Calu3 (cell line): ENCODE results near the gene OSBP2. TPM values are rescaled to one million over a fixed set of nuclear protein-coding genes. Genes with fewer than 3 reads are reported as not detected.

ENCODE experiments used
- BruUV-seq: library from RNA; stranded (reverse); fragments of 400-500 nt; replicated peaks from 2 replicates; lab custom pipeline; 2021; lab: Mats Ljungman, UMichigan
- CTCF ChIA-PET: fragments of 300-600 bp; sonication (Branson Sonifier 250); formaldehyde crosslinking; loops from one replicate; lab custom pipeline; 2022; ENCODE audit warnings: antibody characterized with exemption; lab: Charles Lee
- DNase-seq: peaks from one replicate; pipeline ENCODE4 v3.0.0; 2022
- H3K27ac Mint-ChIP-seq: one replicate; pipeline ENCODE4 v1.8.0; 2022; ENCODE audit warnings: mixed read lengths; ENCODE audit not compliant: unreplicated experiment
- H3K27me3 Mint-ChIP-seq: one replicate; pipeline ENCODE4 v1.8.0; 2022; ENCODE audit warnings: mixed read lengths; ENCODE audit not compliant: unreplicated experiment
- H3K36me3 Mint-ChIP-seq: one replicate; pipeline ENCODE4 v1.8.0; 2022; ENCODE audit warnings: mild to moderate bottlenecking, moderate library complexity, mixed read lengths; ENCODE audit not compliant: insufficient read depth, unreplicated experiment
- H3K4me1 Mint-ChIP-seq: one replicate; pipeline ENCODE4 v1.8.0; 2022; ENCODE audit warnings: mild to moderate bottlenecking, low read depth, mixed read lengths; ENCODE audit not compliant: unreplicated experiment
- H3K4me3 Mint-ChIP-seq: one replicate; pipeline ENCODE4 v1.8.0; 2022; ENCODE audit warnings: mild to moderate bottlenecking, low read depth, moderate library complexity, mixed read lengths; ENCODE audit not compliant: unreplicated experiment
- H3K9me3 Mint-ChIP-seq: one replicate; pipeline ENCODE4 v1.8.0; 2022; ENCODE audit warnings: low read depth, mixed read lengths; ENCODE audit not compliant: unreplicated experiment
- intact Hi-C: fragments of 100-400 bp; cut with micrococcal nuclease; formaldehyde crosslinking; loops from one replicate; pipeline ENCODE4 v1.10.0; 2022; ENCODE audit not compliant: unreplicated experiment
- total RNA-seq: library from RNA; stranded (reverse); gene quantifications from 2 replicates; pipeline ENCODE4 v1.2.3, GENCODE V29; 2022
- TF ChIP-seq, protein P1 (sequence below): fragments of 200-600 bp; IDR thresholded peaks from one replicate; pipeline ENCODE4 v1.8.0; 2022; ENCODE audit warnings: antibody characterized with exemption; ENCODE audit not compliant: unreplicated experiment

The OSBP2 gene
- total RNA-seq, 1 experiment from 2014 or later, result 5.2 TPM

DNA sequence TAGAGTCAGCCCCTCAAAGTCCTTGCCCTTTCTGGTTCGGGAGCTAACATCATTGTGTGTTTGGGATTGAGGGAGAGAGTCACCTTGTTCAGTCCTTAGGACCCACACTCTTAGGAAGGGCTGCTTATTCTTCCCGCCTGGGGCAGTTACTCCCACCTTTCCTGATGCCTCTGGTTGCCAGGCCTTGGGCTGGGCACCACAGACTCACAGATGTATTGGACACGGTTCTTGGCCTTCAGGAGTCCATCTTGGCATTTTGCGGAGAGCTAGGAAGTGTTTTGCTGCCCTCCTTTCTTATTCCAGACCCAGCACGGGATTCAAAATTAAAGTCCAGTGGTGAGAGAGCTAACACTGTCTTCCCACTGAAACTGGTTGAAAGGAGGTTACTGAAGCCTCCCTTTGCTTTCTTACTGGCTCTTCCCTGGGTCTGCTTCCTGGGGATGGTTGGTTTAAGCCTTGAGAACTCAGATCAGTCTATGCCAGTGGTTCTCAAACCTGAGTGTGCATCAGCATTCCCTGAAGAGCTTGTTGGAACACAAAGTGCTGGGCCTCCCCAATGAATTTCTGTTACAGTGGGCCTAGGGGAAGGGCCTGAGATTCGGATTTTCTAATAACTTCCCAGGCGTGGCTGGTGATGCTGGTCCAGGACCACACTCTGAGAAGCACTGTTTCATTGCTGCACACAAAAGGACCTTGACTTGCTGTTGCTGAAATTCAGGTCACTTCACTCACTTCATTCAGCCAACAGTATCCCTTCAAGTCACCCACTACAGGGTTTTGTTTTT, 1.4 kb downstream of the OSBP2 start:
- no TSS peak for BruUV-seq

DNA sequence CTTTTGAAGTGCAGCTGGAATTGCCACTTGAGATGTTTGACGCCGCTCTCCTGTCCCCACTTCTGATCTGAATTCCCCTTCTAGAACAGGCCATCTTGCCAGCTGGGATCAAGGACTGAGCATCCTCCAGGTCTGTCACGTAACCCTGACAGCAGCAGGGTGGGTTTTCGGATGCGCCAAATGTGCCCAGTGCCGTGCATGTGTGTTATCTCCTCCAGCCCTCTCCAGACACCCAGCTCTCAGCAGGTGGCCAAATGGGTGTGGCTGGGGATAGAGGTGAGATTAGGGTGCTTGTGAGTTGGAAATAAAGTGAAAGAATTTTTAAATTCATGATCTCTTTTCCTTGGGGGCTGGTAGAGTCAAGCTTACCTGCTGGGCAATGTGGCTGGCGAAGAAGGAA, 3.3 kb downstream of the OSBP2 start:
- no TSS peak for BruUV-seq
- DNase-seq, result no peak
- H3K9me3 Mint-ChIP-seq, result no peaks in the 10 kb centered on the region
- H3K27me3 Mint-ChIP-seq, result no peaks in the 10 kb centered on the region
- H3K27ac Mint-ChIP-seq, result no peak overlapping the region
- no peak overlapping the region for H3K4me3 Mint-ChIP-seq
- TF ChIP-seq, protein P1, sequence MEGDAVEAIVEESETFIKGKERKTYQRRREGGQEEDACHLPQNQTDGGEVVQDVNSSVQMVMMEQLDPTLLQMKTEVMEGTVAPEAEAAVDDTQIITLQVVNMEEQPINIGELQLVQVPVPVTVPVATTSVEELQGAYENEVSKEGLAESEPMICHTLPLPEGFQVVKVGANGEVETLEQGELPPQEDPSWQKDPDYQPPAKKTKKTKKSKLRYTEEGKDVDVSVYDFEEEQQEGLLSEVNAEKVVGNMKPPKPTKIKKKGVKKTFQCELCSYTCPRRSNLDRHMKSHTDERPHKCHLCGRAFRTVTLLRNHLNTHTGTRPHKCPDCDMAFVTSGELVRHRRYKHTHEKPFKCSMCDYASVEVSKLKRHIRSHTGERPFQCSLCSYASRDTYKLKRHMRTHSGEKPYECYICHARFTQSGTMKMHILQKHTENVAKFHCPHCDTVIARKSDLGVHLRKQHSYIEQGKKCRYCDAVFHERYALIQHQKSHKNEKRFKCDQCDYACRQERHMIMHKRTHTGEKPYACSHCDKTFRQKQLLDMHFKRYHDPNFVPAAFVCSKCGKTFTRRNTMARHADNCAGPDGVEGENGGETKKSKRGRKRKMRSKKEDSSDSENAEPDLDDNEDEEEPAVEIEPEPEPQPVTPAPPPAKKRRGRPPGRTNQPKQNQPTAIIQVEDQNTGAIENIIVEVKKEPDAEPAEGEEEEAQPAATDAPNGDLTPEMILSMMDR, result no peak
- peaks cover 20% of the 10 kb centered on the region for H3K36me3 Mint-ChIP-seq
- H3K4me1 Mint-ChIP-seq, result no peaks in the 10 kb centered on the region
- intact Hi-C loops, result no loop called here
- CTCF ChIA-PET, result interaction anchor here (0.6 to 1.1 kb wide), 2 partner anchors 90 to 639 kb away, joined by 3 read pairs; partner anchors contain the start of gene TCN2

More for the DNA sequence above, 1.4 kb downstream of the OSBP2 start:
- Mint-ChIP-seq H3K27ac (no peak overlapping the region), H3K36me3 (peaks cover 20% of the 10 kb centered on the region), H3K4me1 (no peaks in the 10 kb centered on the region), H3K4me3 (peak overlapping the region; percentile 80), H3K27me3 (no peaks in the 10 kb centered on the region), H3K9me3 (no peaks in the 10 kb centered on the region)
- CTCF ChIA-PET, result no interaction called here
- intact Hi-C loops, result loop anchor here (2.0 kb wide), 1 partner anchor 59 kb away; no protein-coding TSS in a partner anchor
- TF ChIP-seq, protein P1, result no peak
- DNase-seq, result no peak

DNA sequence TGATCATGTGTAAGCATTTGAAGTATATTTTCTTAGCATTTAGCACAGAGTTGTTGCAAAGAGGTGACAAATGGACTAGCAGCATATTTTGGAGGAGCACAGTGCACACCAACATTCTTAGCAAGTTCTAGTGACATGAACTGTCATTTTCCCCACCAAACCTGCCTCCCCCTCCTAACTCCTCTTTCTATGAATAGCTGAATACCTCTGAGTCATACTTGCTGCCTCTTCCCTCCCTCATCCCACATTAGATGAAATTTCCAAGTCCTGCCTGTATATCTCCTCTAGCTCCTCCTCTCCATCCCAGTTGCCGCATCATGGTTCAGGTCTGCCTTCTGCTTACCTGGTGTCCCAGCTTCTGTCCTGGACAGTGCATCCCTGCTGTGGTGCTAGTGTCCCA, 7.2 kb downstream of the OSBP2 start:
- Mint-ChIP-seq H3K4me3 (no peak overlapping the region), H3K4me1 (peaks cover 8% of the 10 kb centered on the region), H3K36me3 (no peaks in the 10 kb centered on the region), H3K9me3 (no peaks in the 10 kb centered on the region), H3K27ac (no peak overlapping the region), H3K27me3 (no peaks in the 10 kb centered on the region)
- intact Hi-C loops, result no loop called here
- no peak for DNase-seq
- BruUV-seq, result no TSS peak
- CTCF ChIA-PET, result no interaction called here
- TF ChIP-seq, protein P1, result no peak

DNA sequence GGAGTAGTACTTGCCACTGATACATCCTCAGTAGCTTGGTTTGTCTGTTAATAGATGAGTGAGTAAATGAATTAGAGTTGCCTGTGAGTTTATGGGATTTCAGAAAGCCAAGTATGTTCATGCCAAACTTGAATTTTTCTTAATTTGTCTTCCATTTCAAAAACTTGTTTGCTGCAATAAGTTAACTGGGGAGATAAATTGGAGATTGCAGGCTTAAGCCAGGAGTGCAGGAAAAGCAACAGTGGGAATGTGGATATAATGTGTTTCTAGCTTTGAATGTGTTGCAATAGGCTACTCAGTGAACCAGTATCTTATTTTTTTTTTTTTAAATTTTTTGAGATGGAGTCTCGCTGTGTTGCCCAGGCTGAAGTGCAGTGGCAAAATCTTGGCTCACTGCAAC, 8.2 kb downstream of the OSBP2 start:
- no peak for DNase-seq
- Mint-ChIP-seq H3K27ac (no peak overlapping the region), H3K36me3 (no peaks in the 10 kb centered on the region), H3K4me1 (peaks cover 8% of the 10 kb centered on the region), H3K4me3 (no peak overlapping the region), H3K9me3 (no peaks in the 10 kb centered on the region), H3K27me3 (no peaks in the 10 kb centered on the region)
- intact Hi-C loops, result no loop called here
- CTCF ChIA-PET, result no interaction called here
- TF ChIP-seq, protein P1, result no peak
- BruUV-seq, result no TSS peak
